Stomach (tissue), 4 donors: ENCODE data around the gene SH2D3A.
"Not testable (repeated sequence)": the region's sequence is repeated elsewhere in the genome, so short reads cannot be mapped to it uniquely, and the experiment has no call there.

Source experiments
- CTCF ChIP-seq, 7 experiments: fragments of 450-650 bp in 4 of 7; fragments of 200-600 bp in 3 of 7; sonication (generic) in 3 of 7; IDR thresholded peaks; one replicate each; pipeline ENCODE4 v1.5.1; 2016 to 2019; ENCODE audit warnings: antibody characterized with exemption in 7 of 7, control low read depth in 2 of 7, mild to moderate bottlenecking in 1 of 7
- EP300 ChIP-seq: sonication (generic); formaldehyde crosslinking; IDR thresholded peaks from one replicate; pipeline ENCODE4 v1.6.1; 2017; ENCODE audit warnings: antibody characterized with exemption
- POLR2A ChIP-seq, 4 donors: fragments of 450-650 bp; IDR thresholded peaks; one replicate each; pipeline ENCODE4 v1.6.1; 2016; ENCODE audit warnings: antibody characterized with exemption in 4 of 4, control low read depth in 2 of 4, mild to moderate bottlenecking in 1 of 4, moderate library complexity in 1 of 4
- POLR2AphosphoS5 ChIP-seq, 3 donors: sonication (generic); formaldehyde crosslinking; IDR thresholded peaks; one replicate each; pipeline ENCODE4 v1.6.1; 2016; ENCODE audit warnings: antibody characterized with exemption in 3 of 3

- not testable (repeated sequence) for TF ChIP-seq CTCF (IDR thresholded peaks at IDR 0.05); POLR2AphosphoS5 (IDR thresholded peaks at IDR 0.05); POLR2A (IDR thresholded peaks at IDR 0.05); EP300
These were observed 4.4 kb upstream of the SH2D3A start for GRCh38 chr19:6771648-6772027.
